ENCODE results near the gene CCDC57.

Gene CCDC57

DNA sequence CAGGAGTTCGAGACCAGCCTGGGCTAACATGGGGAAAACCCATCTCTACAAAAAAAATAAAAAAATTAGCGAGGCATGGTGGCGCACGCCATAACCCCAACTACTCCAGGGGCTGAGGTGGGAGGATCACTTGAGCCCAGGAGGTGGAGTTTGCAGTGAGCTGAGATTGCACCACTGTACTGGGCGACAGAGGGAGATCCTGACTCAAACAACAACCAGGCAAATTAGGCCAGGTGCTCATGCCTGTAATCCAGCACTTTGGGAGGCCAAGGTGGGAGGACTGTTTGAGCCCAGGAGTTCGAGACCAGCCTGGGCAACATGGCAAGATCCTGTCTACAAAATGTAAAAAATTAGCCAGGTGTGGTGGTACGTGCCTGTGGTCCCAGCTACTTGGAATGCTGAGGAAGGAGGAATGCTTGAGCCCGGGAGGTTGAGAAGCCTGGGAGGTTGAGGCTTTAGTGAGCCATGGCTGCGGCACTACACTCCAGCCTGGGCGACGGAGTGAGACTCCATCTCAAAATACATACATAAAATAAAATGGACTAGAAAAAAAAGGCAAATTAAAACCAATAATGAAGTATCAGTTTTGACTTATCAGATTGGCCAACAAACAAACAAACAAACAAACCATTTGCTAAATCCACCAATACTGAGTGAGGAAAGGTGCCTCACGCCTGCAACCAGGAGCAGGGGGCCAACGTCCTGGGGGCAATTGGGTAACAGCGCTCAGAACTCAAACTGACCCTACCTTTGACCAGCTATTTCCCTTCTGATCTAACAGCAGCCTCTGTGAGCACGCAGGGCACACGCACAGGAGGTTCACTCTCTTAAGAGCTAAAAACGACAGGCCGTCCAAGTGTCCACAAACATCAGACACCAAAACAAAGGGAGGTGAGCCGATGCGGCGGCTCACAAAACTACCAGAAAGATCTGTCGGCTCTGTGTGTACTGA is 95.2 kb downstream of the CCDC57 start:
- H3K4me3 ChIP-seq (ENCODE audit: low read depth, low read length) = no peak overlapping the region
- no peak for TF ChIP-seq CTCF (conservative IDR thresholded peaks at IDR 0.05; ENCODE audit: low read depth, low read length)
- DNase-seq (ENCODE audit: low read depth) = no peak

GRCh38 chr17:82116246-82116645 is 96.4 kb downstream of the CCDC57 start:
- DNase-seq (ENCODE audit: low read depth) = no peak
- H3K4me3 ChIP-seq (ENCODE audit: low read depth, low read length) = no peak overlapping the region
- no peak for TF ChIP-seq CTCF (conservative IDR thresholded peaks at IDR 0.05; ENCODE audit: low read depth, low read length)

GRCh38 chr17:82114872-82115271 is 97.8 kb downstream of the CCDC57 start:
- DNase-seq (ENCODE audit: low read depth) = no peak
- no peak overlapping the region for H3K4me3 ChIP-seq (ENCODE audit: low read depth, low read length)
- no peak for TF ChIP-seq CTCF (conservative IDR thresholded peaks at IDR 0.05; ENCODE audit: low read depth, low read length)

- no peak for TF ChIP-seq CTCF (conservative IDR thresholded peaks at IDR 0.05; ENCODE audit: low read depth, low read length)
- DNase-seq (ENCODE audit: low read depth) = no peak
- H3K4me3 ChIP-seq (ENCODE audit: low read depth, low read length) = no peak overlapping the region
Measured at GRCh38 chr17:82114447-82114846, 98.2 kb downstream of the CCDC57 start.

DNA sequence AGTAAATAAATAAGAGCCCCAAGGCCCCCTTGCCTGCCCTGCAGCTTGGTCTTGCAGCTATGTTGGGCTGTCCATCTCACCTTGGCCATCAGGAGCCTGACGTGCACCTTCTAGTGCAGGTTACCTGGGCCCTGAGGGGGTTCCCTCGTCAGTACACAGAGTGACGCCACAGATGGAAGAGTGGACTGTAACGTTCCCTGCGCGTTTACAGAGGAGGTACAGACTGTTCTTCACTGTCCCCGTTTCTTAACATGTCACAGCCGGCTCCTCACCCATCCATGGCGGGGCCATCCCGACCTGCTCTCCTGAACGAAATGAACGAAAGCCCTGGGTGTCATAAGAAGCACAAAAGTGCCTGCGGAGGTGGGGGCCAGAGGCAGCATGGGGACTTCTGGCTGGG is 98.7 kb downstream of the CCDC57 start:
- no peak for DNase-seq (ENCODE audit: low read depth)
- TF ChIP-seq CTCF (conservative IDR thresholded peaks at IDR 0.05; ENCODE audit: low read depth, low read length) = no peak
- H3K4me3 ChIP-seq (ENCODE audit: low read depth, low read length) = no peak overlapping the region

DNA sequence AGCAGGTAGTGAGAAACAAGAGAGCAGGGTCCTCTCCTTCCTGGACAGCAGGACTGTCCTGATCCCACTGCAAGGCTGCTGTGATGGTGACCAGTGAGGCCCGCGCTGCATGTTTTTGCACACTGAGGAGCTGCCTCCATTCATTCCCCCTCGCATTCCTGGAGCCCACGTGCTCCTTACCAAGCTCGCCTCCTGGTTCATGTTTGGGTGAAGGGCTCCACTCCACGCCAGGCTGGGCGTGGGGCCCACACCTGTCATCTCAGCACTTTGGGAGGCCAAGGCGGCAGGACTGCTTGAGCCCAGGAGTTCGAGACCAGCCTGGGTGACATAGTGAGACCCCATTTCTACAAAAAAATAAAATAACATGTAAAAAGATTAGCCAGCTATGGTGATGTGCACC is 99.2 kb downstream of the CCDC57 start:
- no peak overlapping the region for H3K4me3 ChIP-seq (ENCODE audit: low read depth, low read length)
- no peak for DNase-seq (ENCODE audit: low read depth)
- no peak for TF ChIP-seq CTCF (conservative IDR thresholded peaks at IDR 0.05; ENCODE audit: low read depth, low read length)

GRCh38 chr17:82112914-82113311 is 99.7 kb downstream of the CCDC57 start:
- no peak for TF ChIP-seq CTCF (conservative IDR thresholded peaks at IDR 0.05; ENCODE audit: low read depth, low read length)
- no peak for DNase-seq (ENCODE audit: low read depth)
- H3K4me3 ChIP-seq (ENCODE audit: low read depth, low read length) = no peak overlapping the region

Measured in choroid plexus epithelial cell (primary cell).